GM12878 (cell line): ENCODE data around the gene FAM219A.

Experiments used
- CEBPB ChIP-seq, 2 experiments: fragments of 150-350 bp in 1 of 2; IDR thresholded peaks; 2 replicates each; pipeline ENCODE4 v1.6.1; 2012 to 2014; ENCODE audit warnings: low read depth in 2 of 2, low read length in 2 of 2, borderline replicate concordance in 1 of 2, inconsistent platforms in 1 of 2
- EP300 ChIP-seq, 2 experiments: fragments of 150-350 bp in 1 of 2; IDR thresholded peaks; 2 replicates each; pipeline ENCODE4 v1.6.1; 2011 to 2012; ENCODE audit warnings: low read depth in 2 of 2, low read length in 2 of 2, borderline replicate concordance in 1 of 2, improper control_type of control experiment in 1 of 2, inconsistent platforms in 1 of 2; ENCODE audit not compliant: control insufficient read depth in 1 of 2
- RELA ChIP-seq: fragments of 450-650 bp; IDR thresholded peaks from 2 replicates; pipeline ENCODE4 v1.8.0; 2014; ENCODE audit warnings: borderline replicate concordance; ENCODE audit not compliant: partially characterized antibody
- RFX5 ChIP-seq: IDR thresholded peaks from 2 replicates; pipeline ENCODE4 v1.6.1; 2011; ENCODE audit warnings: low read depth, low read length, improper control_type of control experiment
- YY1 ChIP-seq: IDR thresholded peaks from 2 replicates; pipeline ENCODE4 v1.6.1; 2011; ENCODE audit warnings: low read depth, mild to moderate bottlenecking, low read length
- ZNF24 ChIP-seq: fragments of 450-650 bp; IDR thresholded peaks from 2 replicates; pipeline ENCODE4 v1.6.1; 2017; ENCODE audit warnings: antibody characterized with exemption, mild to moderate bottlenecking
- TF ChIP-seq, protein P1 (sequence below), 3 experiments: IDR thresholded peaks in 2 of 3; conservative IDR thresholded peaks in 1 of 3; 2 replicates each; pipeline ENCODE4 v1.5.1; 2011; ENCODE audit warnings: low read depth in 3 of 3, low read length in 3 of 3, mild to moderate bottlenecking in 3 of 3, control low read depth in 2 of 3, moderate library complexity in 2 of 3, inconsistent platforms in 1 of 3, mixed read lengths in 1 of 3; ENCODE audit not compliant: control insufficient read depth in 2 of 3, insufficient read depth in 1 of 3; ENCODE audit errors: extremely low read depth in 1 of 3
- TF ChIP-seq, protein P2 (sequence below): fragments of 450-650 bp; IDR thresholded peaks from 2 replicates; pipeline ENCODE4 v1.6.1; 2017; ENCODE audit warnings: mild to moderate bottlenecking, low read depth, inconsistent platforms; ENCODE audit not compliant: poor library complexity, severe bottlenecking

DNA sequence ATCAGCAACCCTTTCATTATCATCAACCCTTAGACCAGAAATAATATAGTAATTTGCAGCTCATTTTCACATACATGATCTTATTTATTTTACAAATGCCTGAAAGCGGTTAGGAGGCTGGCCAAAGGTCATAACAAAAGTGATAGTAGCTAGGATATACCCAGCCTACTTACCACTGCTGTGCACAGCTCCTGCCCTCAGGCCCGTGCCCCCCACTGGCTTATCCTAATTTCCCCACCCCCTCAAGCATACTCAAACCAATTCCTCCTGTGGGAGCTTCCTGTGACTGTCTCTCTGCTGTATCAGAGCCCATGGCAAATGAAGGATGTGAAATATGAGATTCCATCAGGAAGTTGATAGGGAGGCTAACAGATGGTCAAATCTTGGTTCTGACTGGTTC, 14.8 kb downstream of the FAM219A start:
- no peak for TF ChIP-seq CEBPB (IDR thresholded peaks at IDR 0.05; ENCODE audit: borderline replicate concordance in 1 of 2, low read depth in 2 of 2, low read length in 2 of 2)
- TF ChIP-seq, protein P1, sequence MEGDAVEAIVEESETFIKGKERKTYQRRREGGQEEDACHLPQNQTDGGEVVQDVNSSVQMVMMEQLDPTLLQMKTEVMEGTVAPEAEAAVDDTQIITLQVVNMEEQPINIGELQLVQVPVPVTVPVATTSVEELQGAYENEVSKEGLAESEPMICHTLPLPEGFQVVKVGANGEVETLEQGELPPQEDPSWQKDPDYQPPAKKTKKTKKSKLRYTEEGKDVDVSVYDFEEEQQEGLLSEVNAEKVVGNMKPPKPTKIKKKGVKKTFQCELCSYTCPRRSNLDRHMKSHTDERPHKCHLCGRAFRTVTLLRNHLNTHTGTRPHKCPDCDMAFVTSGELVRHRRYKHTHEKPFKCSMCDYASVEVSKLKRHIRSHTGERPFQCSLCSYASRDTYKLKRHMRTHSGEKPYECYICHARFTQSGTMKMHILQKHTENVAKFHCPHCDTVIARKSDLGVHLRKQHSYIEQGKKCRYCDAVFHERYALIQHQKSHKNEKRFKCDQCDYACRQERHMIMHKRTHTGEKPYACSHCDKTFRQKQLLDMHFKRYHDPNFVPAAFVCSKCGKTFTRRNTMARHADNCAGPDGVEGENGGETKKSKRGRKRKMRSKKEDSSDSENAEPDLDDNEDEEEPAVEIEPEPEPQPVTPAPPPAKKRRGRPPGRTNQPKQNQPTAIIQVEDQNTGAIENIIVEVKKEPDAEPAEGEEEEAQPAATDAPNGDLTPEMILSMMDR (IDR thresholded peaks at IDR 0.05 in 2 of 3, conservative IDR thresholded peaks at IDR 0.05 in 1 of 3; ENCODE audit: control insufficient read depth in 2 of 3, extremely low read depth in 1 of 3, insufficient read depth in 1 of 3, low read depth in 3 of 3, low read length in 3 of 3), result no peak
- TF ChIP-seq EP300 (IDR thresholded peaks at IDR 0.05; ENCODE audit: borderline replicate concordance in 1 of 2, control insufficient read depth in 1 of 2, low read depth in 2 of 2, low read length in 2 of 2), result no peak
- TF ChIP-seq ZNF24, result no peak
- TF ChIP-seq, protein P2, sequence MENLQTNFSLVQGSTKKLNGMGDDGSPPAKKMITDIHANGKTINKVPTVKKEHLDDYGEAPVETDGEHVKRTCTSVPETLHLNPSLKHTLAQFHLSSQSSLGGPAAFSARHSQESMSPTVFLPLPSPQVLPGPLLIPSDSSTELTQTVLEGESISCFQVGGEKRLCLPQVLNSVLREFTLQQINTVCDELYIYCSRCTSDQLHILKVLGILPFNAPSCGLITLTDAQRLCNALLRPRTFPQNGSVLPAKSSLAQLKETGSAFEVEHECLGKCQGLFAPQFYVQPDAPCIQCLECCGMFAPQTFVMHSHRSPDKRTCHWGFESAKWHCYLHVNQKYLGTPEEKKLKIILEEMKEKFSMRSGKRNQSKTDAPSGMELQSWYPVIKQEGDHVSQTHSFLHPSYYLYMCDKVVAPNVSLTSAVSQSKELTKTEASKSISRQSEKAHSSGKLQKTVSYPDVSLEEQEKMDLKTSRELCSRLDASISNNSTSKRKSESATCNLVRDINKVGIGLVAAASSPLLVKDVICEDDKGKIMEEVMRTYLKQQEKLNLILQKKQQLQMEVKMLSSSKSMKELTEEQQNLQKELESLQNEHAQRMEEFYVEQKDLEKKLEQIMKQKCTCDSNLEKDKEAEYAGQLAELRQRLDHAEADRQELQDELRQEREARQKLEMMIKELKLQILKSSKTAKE, result no peak
- no peak for TF ChIP-seq YY1
- TF ChIP-seq RFX5, result no peak
- TF ChIP-seq RELA, result no peak
